Natural killer cell (primary cell): ENCODE results near the gene CBX7. TPM values are rescaled to one million over a fixed set of nuclear protein-coding genes. Genes with fewer than 3 reads are reported as not detected.

Experiments used
- ATAC-seq, 3 donors: fragments of 150-1000 bp in 2 of 3; fragments of 200-7000 bp in 1 of 3; cut with Tn5 transposase; 1 replicate in 1 of 3; 2 replicates in 2 of 3; pipeline ENCODE4 v1.10.0; 2021; ENCODE audit warnings: mild to moderate bottlenecking in 2 of 3, moderate library complexity in 2 of 3
- DNase-seq, 2 donors: peaks; one replicate each; pipeline versions ENCODE4 v3.0.0 to v3.0.0-alpha.2; 2013 to 2021; ENCODE audit warnings: mixed read lengths in 1 of 2
- H3K27ac ChIP-seq: one replicate; pipeline ENCODE4 v1.5.1; 2013; ENCODE audit warnings: mild to moderate bottlenecking, low read length
- H3K27me3 ChIP-seq: one replicate; pipeline ENCODE4 v1.6.1; 2013; ENCODE audit warnings: low read length; ENCODE audit not compliant: control insufficient read depth, insufficient read depth
- H3K36me3 ChIP-seq: one replicate; pipeline ENCODE4 v1.6.1; 2013; ENCODE audit warnings: low read length; ENCODE audit not compliant: control insufficient read depth, insufficient read depth
- H3K4me1 ChIP-seq: one replicate; pipeline ENCODE4 v1.6.1; 2013; ENCODE audit warnings: low read length; ENCODE audit not compliant: control insufficient read depth, insufficient read depth
- H3K4me3 ChIP-seq: one replicate; pipeline ENCODE4 v1.5.1; 2013; ENCODE audit warnings: low read length
- H3K9me3 ChIP-seq: one replicate; pipeline ENCODE4 v1.6.1; 2013; ENCODE audit warnings: low read length; ENCODE audit not compliant: control insufficient read depth, insufficient read depth
- H3K27ac Mint-ChIP-seq, 2 donors: one replicate each; pipeline ENCODE4 v1.8.0; 2022; ENCODE audit warnings: mild to moderate bottlenecking in 2 of 2, mixed read lengths in 2 of 2, moderate library complexity in 1 of 2
- H3K27me3 Mint-ChIP-seq, 2 donors: one replicate each; pipeline ENCODE4 v1.8.0; 2022; ENCODE audit warnings: low read depth in 2 of 2, mixed read lengths in 2 of 2
- H3K36me3 Mint-ChIP-seq: one replicate; pipeline ENCODE4 v1.8.0; 2022; ENCODE audit warnings: mixed read lengths
- H3K4me1 Mint-ChIP-seq, 2 donors: one replicate each; pipeline ENCODE4 v1.8.0; 2022; ENCODE audit warnings: mixed read lengths in 2 of 2
- H3K4me3 Mint-ChIP-seq: one replicate; pipeline ENCODE4 v1.8.0; 2022; ENCODE audit warnings: mild to moderate bottlenecking, moderate library complexity, mixed read lengths
- H3K9me3 Mint-ChIP-seq, 2 donors: one replicate each; pipeline ENCODE4 v1.8.0; 2022; ENCODE audit warnings: mixed read lengths in 2 of 2
- CTCF ChIP-seq: fragments of 200-600 bp; IDR thresholded peaks from one replicate; pipeline ENCODE4 v1.8.0; 2022; ENCODE audit warnings: antibody characterized with exemption
- WGBS: methylation state at CpG from one replicate; pipeline ENCODE4 v1.1.7; 2013; ENCODE audit warnings: missing lambda C conversion rate; ENCODE audit not compliant: insufficient coverage; 5-methylcytosine and 5-hydroxymethylcytosine counted together
- intact Hi-C: fragments of 100-400 bp; cut with micrococcal nuclease; formaldehyde crosslinking; loops from one replicate; pipeline ENCODE4 v1.14.2; 2022
- total RNA-seq, 4 donors: library from RNA; stranded (reverse); fragments of 120-200 nt in 1 of 4; gene quantifications; one replicate each; pipeline versions ENCODE4 v1.2.3 to v1.2.4, GENCODE V29; 2013 to 2022

The CBX7 gene
- total RNA-seq, 3 donors from 2014 or later (not counting 1 experiment from before 2014, with no cell fraction given), result 49.6 to 52.9 (median 50.0) TPM

DNA sequence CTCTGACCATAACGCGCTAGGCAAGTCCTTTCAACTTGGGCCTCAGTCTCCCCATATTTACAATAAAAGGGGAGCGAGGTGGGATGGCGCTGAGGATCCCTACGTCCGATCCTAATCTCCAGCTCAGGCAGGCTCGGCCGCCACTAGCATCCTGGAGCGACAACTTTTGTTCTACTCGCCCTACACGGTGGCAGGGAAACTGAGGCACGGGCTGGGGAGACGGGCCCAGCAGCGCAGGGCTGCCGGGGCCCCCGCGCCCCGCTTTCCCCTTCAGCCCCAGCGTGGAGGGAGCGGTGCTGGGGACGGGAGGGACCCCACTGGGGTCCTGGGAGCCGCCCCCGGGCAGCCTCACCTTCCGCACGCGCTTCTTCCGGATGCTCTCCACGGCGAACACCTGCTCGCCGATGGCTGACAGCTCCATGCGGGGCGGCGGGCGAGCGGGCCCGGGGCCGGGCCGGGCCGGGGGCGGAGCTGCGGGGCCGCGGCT lies 413 bp downstream of the CBX7 start:
- peak overlapping the region; percentile 51 for H3K4me3 ChIP-seq
- H3K27me3 Mint-ChIP-seq, result no peaks in the 10 kb centered on the region
- intact Hi-C loops, result loop anchor here (1.0 to 5.0 kb wide), 3 partner anchors 8 to 280 kb away; partner anchors contain the start of gene CBX6
- H3K9me3 ChIP-seq, result no peaks in the 10 kb centered on the region
- peak overlapping the region; percentile 78 for H3K4me3 Mint-ChIP-seq
- peaks cover 15% of the 10 kb centered on the region for H3K36me3 ChIP-seq
- H3K27ac Mint-ChIP-seq, result peak overlapping the region; percentile 84 to 98
- peak in 1 of 2 donors; percentile 32 for DNase-seq
- 11% methylated on average over 44 of the region's 44 CpGs for WGBS
- no peaks in the 10 kb centered on the region for H3K36me3 Mint-ChIP-seq
- no peak for TF ChIP-seq CTCF
- H3K27ac ChIP-seq, result peak overlapping the region; percentile 61
- no peaks in the 10 kb centered on the region for H3K9me3 Mint-ChIP-seq
- H3K27me3 ChIP-seq, result peaks cover 3% of the 10 kb centered on the region
- H3K4me1 ChIP-seq, result peaks cover 55% of the 10 kb centered on the region
- peaks cover 15 to 32% of the 10 kb centered on the region in 2 donors for H3K4me1 Mint-ChIP-seq
- ATAC-seq, result no peak

DNA sequence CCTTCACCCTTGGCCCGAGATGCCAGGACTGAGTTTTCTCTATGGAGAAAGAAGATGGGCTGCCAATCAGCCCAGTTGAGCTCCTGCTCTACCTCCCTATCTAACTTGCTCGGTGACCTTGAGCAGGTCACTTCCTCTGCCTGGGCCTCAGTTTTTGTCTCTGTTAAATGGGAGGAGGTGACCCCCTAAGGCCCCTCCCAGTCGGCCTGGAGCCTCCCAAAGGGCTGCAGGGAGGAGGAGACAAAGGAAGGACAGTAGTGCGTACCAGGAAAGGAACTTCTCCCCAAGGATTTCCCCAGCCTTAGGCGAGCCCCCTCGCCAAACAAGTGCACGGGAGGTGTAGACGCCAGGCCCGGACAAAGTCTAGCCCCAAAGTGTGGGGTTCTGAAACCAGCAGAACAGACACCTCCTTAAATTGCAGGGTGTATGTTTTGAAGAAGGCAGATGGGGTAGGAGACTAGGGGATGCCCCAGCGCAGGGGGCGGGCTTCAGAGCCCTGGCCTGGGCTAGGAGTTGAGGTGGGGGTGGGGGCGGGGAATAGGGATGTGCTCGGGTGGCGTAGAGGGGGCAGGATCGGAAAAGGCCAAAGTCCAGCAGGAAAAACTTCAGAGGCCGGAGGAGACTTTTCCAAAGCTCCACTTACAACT lies 1.0 kb downstream of the CBX7 start:
- Mint-ChIP-seq H3K4me1 (peaks cover 15 to 36% of the 10 kb centered on the region in 2 donors), H3K27me3 (no peaks in the 10 kb centered on the region), H3K27ac (peak overlapping the region; percentile 84 to 98), H3K9me3 (no peaks in the 10 kb centered on the region), H3K4me3 (peak overlapping the region; percentile 78), H3K36me3 (no peaks in the 10 kb centered on the region)
- WGBS, result 94% methylated on average over 11 of the region's 16 CpGs
- peak in 1 of 2 donors; percentile 57 for DNase-seq
- H3K27me3 ChIP-seq, result peaks cover 3% of the 10 kb centered on the region
- TF ChIP-seq CTCF, result no peak
- peak overlapping the region; percentile 51 for H3K4me3 ChIP-seq
- H3K36me3 ChIP-seq, result peaks cover 15% of the 10 kb centered on the region
- H3K27ac ChIP-seq, result peak overlapping the region; percentile 61
- H3K9me3 ChIP-seq, result no peaks in the 10 kb centered on the region
- no peak for ATAC-seq
- intact Hi-C loops, result loop anchor here (5.0 kb wide), 1 partner anchor 279 kb away; the partner anchor contains the start of gene CBX6
- H3K4me1 ChIP-seq, result peaks cover 60% of the 10 kb centered on the region

DNA sequence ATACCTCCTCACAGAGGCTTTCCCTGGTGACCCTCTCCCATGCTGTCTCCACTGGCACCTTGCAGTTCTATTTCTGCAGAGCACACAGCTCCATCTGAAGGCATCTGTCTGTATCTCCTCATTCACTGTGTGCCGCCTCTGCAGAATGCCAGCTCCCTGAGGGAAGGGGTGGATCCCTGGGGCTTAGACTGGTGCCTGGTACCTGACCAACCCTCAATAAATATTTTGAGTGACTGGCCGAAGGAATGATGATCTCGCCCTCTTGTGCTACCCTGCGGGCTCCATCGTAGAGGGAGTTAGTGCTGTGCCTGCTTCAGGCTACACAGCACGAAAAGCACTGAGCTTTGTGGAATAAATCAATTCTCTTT lies 1.6 kb downstream of the CBX7 start:
- Mint-ChIP-seq H3K4me1 (peaks cover 15 to 42% of the 10 kb centered on the region in 2 donors), H3K36me3 (no peaks in the 10 kb centered on the region), H3K27ac (peak overlapping the region; percentile 84 to 98), H3K9me3 (no peaks in the 10 kb centered on the region), H3K27me3 (no peaks in the 10 kb centered on the region), H3K4me3 (peak overlapping the region; percentile 78)
- TF ChIP-seq CTCF, result no peak
- Histone ChIP-seq H3K4me3 (no peak overlapping the region), H3K4me1 (peaks cover 67% of the 10 kb centered on the region), H3K27me3 (peaks cover 3% of the 10 kb centered on the region), H3K27ac (peak overlapping the region; percentile 52), H3K9me3 (no peaks in the 10 kb centered on the region), H3K36me3 (peaks cover 15% of the 10 kb centered on the region)
- no peak for ATAC-seq
- intact Hi-C loops, result loop anchor here (5.0 kb wide), 1 partner anchor 279 kb away; the partner anchor contains the start of gene CBX6
- WGBS, result 98% methylated on average over 6 of the region's 6 CpGs
- peak in 1 of 2 donors; percentile 35 for DNase-seq
